H1 (cell line): ENCODE data around the gene AFAP1L1. TPM values are rescaled to one million over a fixed set of nuclear protein-coding genes. Genes with fewer than 3 reads are reported as not detected.

ENCODE experiments used
- CTCF ChIA-PET: fragments of 300-600 bp; sonication (Branson Sonifier 250); formaldehyde crosslinking; loops from one replicate; lab custom pipeline; 2021; ENCODE audit not compliant: partially characterized antibody; lab: Charles Lee
- POLR2A ChIA-PET: fragments of 300-600 bp; sonication (Branson Sonifier 250); formaldehyde crosslinking; loops from one replicate; lab custom pipeline; 2021; ENCODE audit warnings: inconsistent platforms; ENCODE audit not compliant: partially characterized antibody; lab: Charles Lee
- DNase-seq, 2 experiments: peaks; one replicate each; pipeline versions ENCODE4 v3.0.0 to v3.0.0-alpha.2; 2010 to 2022; ENCODE audit warnings: low spot score in 2 of 2, low read depth in 1 of 2, mixed read lengths in 1 of 2
- FAIRE-seq: peaks from 2 replicates; lab custom pipeline; 2011; peaks lifted over from hg19 to GRCh38; lab: Jason Lieb, UNC
- H2AFZ ChIP-seq: 2 replicates; pipeline ENCODE4 v1.8.1; 2012; ENCODE audit warnings: low read length, inconsistent platforms
- H2AK5ac ChIP-seq: 2 replicates; pipeline ENCODE4 v1.6.1; 2013; ENCODE audit warnings: low read depth, low read length
- H2BK120ac ChIP-seq: replicated peaks from 2 replicates; pipeline ENCODE3; 2013; ENCODE audit warnings: low read depth, low read length, inconsistent platforms
- H2BK12ac ChIP-seq: 2 replicates; pipeline ENCODE4 v1.6.1; 2013; ENCODE audit warnings: low read depth, low read length
- H2BK15ac ChIP-seq: 2 replicates; pipeline ENCODE4 v1.6.1; 2013; ENCODE audit warnings: low read length
- H2BK20ac ChIP-seq: 2 replicates; pipeline ENCODE4 v1.6.1; 2013; ENCODE audit warnings: low read length
- H2BK5ac ChIP-seq: 2 replicates; pipeline ENCODE4 v1.6.1; 2013; ENCODE audit warnings: low read depth, low read length
- H3K14ac ChIP-seq: 2 replicates; pipeline ENCODE4 v1.6.1; 2013; ENCODE audit warnings: inconsistent platforms; ENCODE audit not compliant: insufficient read length
- H3K18ac ChIP-seq: 2 replicates; pipeline ENCODE4 v1.6.1; 2013; ENCODE audit warnings: low read length; ENCODE audit errors: extremely low read depth
- H3K23ac ChIP-seq: 2 replicates; pipeline ENCODE4 v1.6.1; 2013; ENCODE audit warnings: inconsistent platforms; ENCODE audit not compliant: insufficient read length
- H3K23me2 ChIP-seq: 2 replicates; pipeline ENCODE4 v1.6.1; 2013; ENCODE audit warnings: low read depth, low read length
- H3K27ac ChIP-seq: 2 replicates; pipeline ENCODE4 v1.6.1; 2011; ENCODE audit warnings: low read depth, low read length, inconsistent platforms
- H3K27me3 ChIP-seq, 4 experiments: replicated peaks in 1 of 4; 1 replicate in 1 of 4; 2 replicates in 3 of 4; pipeline versions ENCODE4 v1.6.1 to v1.8.1; 2011 to 2013; ENCODE audit warnings: low read length in 3 of 4, mild to moderate bottlenecking in 3 of 4, inconsistent platforms in 2 of 4, mixed read lengths in 2 of 4, moderate library complexity in 1 of 4; ENCODE audit not compliant: control insufficient read depth in 3 of 4, insufficient read depth in 3 of 4; ENCODE audit errors: extremely low read depth in 1 of 4
- H3K36me3 ChIP-seq, 4 experiments: 2 replicates each; pipeline versions ENCODE4 v1.6.1 to v1.8.1; 2011 to 2013; ENCODE audit warnings: mild to moderate bottlenecking in 4 of 4, low read length in 3 of 4, moderate library complexity in 2 of 4, control low read depth in 1 of 4, inconsistent platforms in 1 of 4; ENCODE audit not compliant: insufficient read depth in 4 of 4, control insufficient read depth in 2 of 4
- H3K4ac ChIP-seq: replicated peaks from 2 replicates; pipeline ENCODE3; 2013; ENCODE audit warnings: low read length, low read depth, mixed read lengths, inconsistent platforms; ENCODE audit not compliant: insufficient read length
- H3K4me1 ChIP-seq, 4 experiments: replicated peaks in 1 of 4; 1 replicate in 1 of 4; 2 replicates in 3 of 4; pipeline versions ENCODE4 v1.6.1 to v1.8.1; 2011 to 2013; ENCODE audit warnings: low read length in 3 of 4, inconsistent platforms in 2 of 4, mixed read lengths in 1 of 4; ENCODE audit not compliant: insufficient read depth in 4 of 4, control insufficient read depth in 3 of 4
- H3K4me2 ChIP-seq, 2 experiments: 2 replicates each; pipeline versions ENCODE4 v1.6.1 to v1.8.1; 2011 to 2013; ENCODE audit warnings: low read depth in 2 of 2, low read length in 2 of 2, control low read depth in 1 of 2, inconsistent platforms in 1 of 2, mild to moderate bottlenecking in 1 of 2; ENCODE audit not compliant: insufficient read depth in 1 of 2
- H3K4me3 ChIP-seq, 4 experiments: fragments of 200-600, 300-600 bp in 1 of 4; sonication (generic), shearing (Covaris generic), sonication (Bioruptor Twin) in 1 of 4; 2 replicates each; pipeline versions ENCODE4 v1.5.1 to v1.8.1; 2011 to 2016; ENCODE audit warnings: low read length in 4 of 4, low read depth in 3 of 4, control low read depth in 2 of 4, inconsistent platforms in 2 of 4, mild to moderate bottlenecking in 2 of 4, mixed read lengths in 1 of 4, moderate library complexity in 1 of 4; ENCODE audit not compliant: insufficient read depth in 2 of 4; ENCODE audit errors: extremely low read depth in 1 of 4
- H3K56ac ChIP-seq: replicated peaks from 2 replicates; pipeline ENCODE3; 2013; ENCODE audit warnings: low read depth, mild to moderate bottlenecking, mixed read lengths, low read length, inconsistent platforms; ENCODE audit not compliant: insufficient read length
- H3K79me1 ChIP-seq: 2 replicates; pipeline ENCODE4 v1.6.1; 2013; ENCODE audit warnings: low read depth, low read length, control low read depth
- H3K79me2 ChIP-seq, 2 experiments: 2 replicates each; pipeline versions ENCODE4 v1.6.1 to v1.8.1; 2012 to 2013; ENCODE audit warnings: low read length in 2 of 2, mild to moderate bottlenecking in 2 of 2, inconsistent platforms in 1 of 2; ENCODE audit not compliant: insufficient read depth in 2 of 2, control insufficient read depth in 1 of 2
- H3K9ac ChIP-seq, 4 experiments: replicated peaks in 1 of 4; 1 replicate in 1 of 4; 2 replicates in 3 of 4; pipeline versions ENCODE4 v1.6.1 to v1.8.1; 2011 to 2013; ENCODE audit warnings: low read depth in 3 of 4, low read length in 3 of 4, control low read depth in 2 of 4, mild to moderate bottlenecking in 2 of 4, moderate library complexity in 2 of 4, inconsistent platforms in 1 of 4; ENCODE audit errors: extremely low read depth in 1 of 4
- H3K9me3 ChIP-seq, 2 experiments: 2 replicates each; pipeline versions ENCODE4 v1.6.1 to v1.8.1; 2012 to 2013; ENCODE audit warnings: mild to moderate bottlenecking in 2 of 2, moderate library complexity in 2 of 2, control low read depth in 1 of 2, inconsistent platforms in 1 of 2, low read depth in 1 of 2, low read length in 1 of 2, mixed read lengths in 1 of 2; ENCODE audit not compliant: insufficient read depth in 2 of 2
- H4K20me1 ChIP-seq, 2 experiments: replicated peaks in 1 of 2; 2 replicates each; pipeline versions ENCODE3 to v1.8.1; 2011 to 2013; ENCODE audit warnings: inconsistent platforms in 2 of 2, low read length in 2 of 2, mild to moderate bottlenecking in 1 of 2; ENCODE audit not compliant: insufficient read depth in 2 of 2, control insufficient read depth in 1 of 2
- H4K5ac ChIP-seq: 2 replicates; pipeline ENCODE4 v1.6.1; 2013; ENCODE audit warnings: low read length, low read depth, mixed read lengths, inconsistent platforms; ENCODE audit not compliant: insufficient read length
- H4K8ac ChIP-seq: 2 replicates; pipeline ENCODE4 v1.8.0; 2013; ENCODE audit warnings: mild to moderate bottlenecking, moderate library complexity, low read length, inconsistent platforms; ENCODE audit not compliant: insufficient read depth; ENCODE audit errors: extremely low read depth
- H4K91ac ChIP-seq: replicated peaks from 2 replicates; pipeline ENCODE3; 2013; ENCODE audit warnings: low read length, mixed read lengths, inconsistent platforms; ENCODE audit not compliant: insufficient read length
- BACH1 ChIP-seq: IDR thresholded peaks from 2 replicates; pipeline ENCODE4 v1.6.1; 2012; ENCODE audit warnings: low read length, improper control_type of control experiment
- HDAC6 ChIP-seq: IDR thresholded peaks from one replicate; pipeline ENCODE4 v1.7.1; 2012; ENCODE audit warnings: low read depth, mild to moderate bottlenecking, inconsistent platforms, low read length, moderate library complexity
- MAX ChIP-seq: IDR thresholded peaks from 2 replicates; pipeline ENCODE4 v1.6.1; 2012; ENCODE audit warnings: inconsistent platforms
- PHF8 ChIP-seq: fragments of 200-600 bp; sonication (generic); conservative IDR thresholded peaks from 2 replicates; pipeline ENCODE4 v1.7.1; 2012; ENCODE audit warnings: low read depth, mild to moderate bottlenecking, inconsistent platforms, low read length, moderate library complexity
- SP1 ChIP-seq: IDR thresholded peaks from 2 replicates; pipeline ENCODE4 v1.6.1; 2011; ENCODE audit warnings: low read depth, low read length
- WGBS, 2 experiments: shearing (Covaris generic) in 1 of 2; methylation state at CpG; one replicate each; pipeline versions ENCODE4 v1.1.6 to v1.1.7; 2013 to 2015; ENCODE audit warnings: low lambda C conversion rate in 2 of 2, mixed read lengths in 2 of 2, inconsistent platforms in 1 of 2, low coverage in 1 of 2, missing lambda C conversion rate in 1 of 2; ENCODE audit not compliant: insufficient replicate concordance in 2 of 2, insufficient coverage in 1 of 2, insufficient read length in 1 of 2; ENCODE audit errors: extremely low coverage in 1 of 2, missing lambda C conversion rate in 1 of 2; 5-methylcytosine and 5-hydroxymethylcytosine counted together
- polyA plus RNA-seq, 7 experiments: library from polyadenylated mRNA; depleted of rRNA in 3 of 7; stranded (reverse) in 5 of 7; unstranded in 2 of 7; fragments of >200 nt in 5 of 7; fragments of 200-250 nt in 2 of 7; gene quantifications; 1 replicate in 5 of 7; 2 replicates in 1 of 7; 4 replicates in 1 of 7; pipeline versions ENCODE4 v1.2.1 to v1.2.3, GENCODE V29; 2011 to 2013; ENCODE audit warnings: missing spikeins in 2 of 7, mixed read lengths in 2 of 7
- total RNA-seq: library from RNA; stranded (reverse); fragmentation: NEBNext Ultra II Directional; extraction: Animal tissue kit (Norgen Biotek cat#: 25700); gene quantifications from 2 replicates; pipeline ENCODE4 v1.2.1, GENCODE V29; 2021

AFAP1L1 gene
- total and polyA plus RNA-seq, 2 of the 8 experiments (the other 6 are each of a cell fraction or from before 2014, with no cell fraction given), result 0.79 to 4.7 TPM

GRCh38 chr5:149246906-149247305 lies 24.8 kb upstream of the AFAP1L1 start:
- no peak overlapping the region for H3K14ac ChIP-seq
- no peaks in the 10 kb centered on the region for H3K36me3 ChIP-seq
- no peak overlapping the region for H3K23ac ChIP-seq
- H3K18ac ChIP-seq, result no peak overlapping the region
- no peak for FAIRE-seq
- no peak overlapping the region for H3K4me3 ChIP-seq
- H3K79me1 ChIP-seq, result no peaks in the 10 kb centered on the region
- H2BK120ac ChIP-seq, result no peak overlapping the region
- no peaks in the 10 kb centered on the region for H3K4me1 ChIP-seq
- H4K5ac ChIP-seq, result no peak overlapping the region
- no peak overlapping the region for H2BK12ac ChIP-seq
- H3K56ac ChIP-seq, result no peak overlapping the region
- no peak overlapping the region for H2AFZ ChIP-seq
- no peaks in the 10 kb centered on the region for H3K23me2 ChIP-seq
- H4K20me1 ChIP-seq, result no peaks in the 10 kb centered on the region
- H3K27ac ChIP-seq, result no peak overlapping the region
- H3K27me3 ChIP-seq, result no peaks in the 10 kb centered on the region
- H2BK15ac ChIP-seq, result no peak overlapping the region
- H3K4me2 ChIP-seq, result no peak overlapping the region
- no peaks in the 10 kb centered on the region for H3K79me2 ChIP-seq
- 95% methylated on average over 4 of the region's 4 CpGs; no CpG with 5 or more reads in 1 of the 2 experiments for WGBS, 2 experiments
- H2BK5ac ChIP-seq, result no peak overlapping the region
- TF ChIP-seq HDAC6 (no peak), PHF8 (no peak), BACH1 (no peak), SP1 (no peak), MAX (no peak)
- no peak overlapping the region for H4K8ac ChIP-seq
- no peak overlapping the region for H2BK20ac ChIP-seq
- POLR2A ChIA-PET, result no interaction called here
- H3K9ac ChIP-seq, result no peak overlapping the region
- no peak overlapping the region for H4K91ac ChIP-seq
- H2AK5ac ChIP-seq, result no peak overlapping the region
- no peak overlapping the region for H3K4ac ChIP-seq
- CTCF ChIA-PET, result interaction anchor here (0.6 to 10.9 kb wide), 7 partner anchors 10 to 686 kb away, joined by 3 to 99 read pairs (median 4); no protein-coding TSS in a partner anchor
- DNase-seq, result no peak
- H3K9me3 ChIP-seq, result no peaks in the 10 kb centered on the region
